Liver (tissue), 9 donors: ENCODE results near the gene TMIGD3. TPM values are rescaled to one million over a fixed set of nuclear protein-coding genes. Genes with fewer than 3 reads are reported as not detected.

Experiments used
- DNase-seq: peaks from one replicate; pipeline ENCODE4 v3.0.0-alpha.2; 2017; ENCODE audit warnings: low spot score
- H3K27ac ChIP-seq, 2 donors: one replicate each; pipeline ENCODE4 v1.7.0; 2013; ENCODE audit warnings: inconsistent platforms in 2 of 2, low read length in 2 of 2, control low read depth in 1 of 2, low read depth in 1 of 2, mild to moderate bottlenecking in 1 of 2
- H3K27me3 ChIP-seq, 4 donors: one replicate each; pipeline versions ENCODE4 v1.6.1 to v1.7.0; 2013; ENCODE audit warnings: low read length in 3 of 4, inconsistent platforms in 1 of 4, mild to moderate bottlenecking in 1 of 4, moderate library complexity in 1 of 4; ENCODE audit not compliant: control insufficient read depth in 4 of 4, insufficient read depth in 4 of 4
- H3K36me3 ChIP-seq, 4 donors: one replicate each; pipeline versions ENCODE4 v1.6.1 to v1.7.0; 2013; ENCODE audit warnings: low read length in 3 of 4, mild to moderate bottlenecking in 3 of 4, low read depth in 1 of 4, moderate library complexity in 1 of 4; ENCODE audit not compliant: control insufficient read depth in 4 of 4, insufficient read depth in 3 of 4
- H3K4me1 ChIP-seq, 4 donors: one replicate each; pipeline versions ENCODE4 v1.6.1 to v1.7.0; 2013; ENCODE audit warnings: low read length in 3 of 4, mild to moderate bottlenecking in 3 of 4, moderate library complexity in 1 of 4; ENCODE audit not compliant: control insufficient read depth in 4 of 4, insufficient read depth in 4 of 4
- H3K4me3 ChIP-seq, 3 donors: one replicate each; pipeline versions ENCODE4 v1.6.1 to v1.7.0; 2013; ENCODE audit warnings: low read length in 3 of 3, control low read depth in 1 of 3, low read depth in 1 of 3, mild to moderate bottlenecking in 1 of 3
- H3K9ac ChIP-seq, 2 donors: one replicate each; pipeline ENCODE4 v1.7.0; 2013; ENCODE audit warnings: low read length in 2 of 2, mild to moderate bottlenecking in 2 of 2, moderate library complexity in 2 of 2, control low read depth in 1 of 2, low read depth in 1 of 2
- H3K9me3 ChIP-seq, 4 donors: one replicate each; pipeline versions ENCODE4 v1.6.1 to v1.7.0; 2013; ENCODE audit warnings: low read length in 3 of 4; ENCODE audit not compliant: control insufficient read depth in 4 of 4
- ATF3 ChIP-seq: IDR thresholded peaks from 2 replicates; pipeline ENCODE4 v1.6.1; 2016; ENCODE audit warnings: antibody characterized with exemption
- CTCF ChIP-seq: fragments of 150-350 bp; IDR thresholded peaks from 2 replicates; pipeline ENCODE4 v1.5.1; 2017; ENCODE audit warnings: improper control_type of control experiment, low read depth, low read length; ENCODE audit not compliant: missing input control
- EGR1 ChIP-seq, 2 donors: IDR thresholded peaks; 2 replicates each; pipeline ENCODE4 v1.6.1; 2016 to 2018; ENCODE audit warnings: antibody characterized with exemption in 2 of 2, low read depth in 2 of 2
- FOXA2 ChIP-seq: IDR thresholded peaks from 2 replicates; pipeline ENCODE4 v1.6.1; 2016; ENCODE audit warnings: antibody characterized with exemption
- GABPA ChIP-seq, 2 donors: IDR thresholded peaks in 1 of 2; conservative IDR thresholded peaks in 1 of 2; 2 replicates each; pipeline ENCODE4 v1.6.1; 2016; ENCODE audit warnings: antibody characterized with exemption in 2 of 2, mild to moderate bottlenecking in 1 of 2, moderate library complexity in 1 of 2
- HNF4A ChIP-seq, 2 donors: conservative IDR thresholded peaks; 2 replicates each; pipeline ENCODE4 v1.6.1; 2016; ENCODE audit warnings: antibody characterized with exemption in 2 of 2, mild to moderate bottlenecking in 2 of 2
- HNF4G ChIP-seq: IDR thresholded peaks from 2 replicates; pipeline ENCODE4 v1.6.1; 2016; ENCODE audit warnings: antibody characterized with exemption
- JUND ChIP-seq, 2 donors: IDR thresholded peaks; 2 replicates each; pipeline ENCODE4 v1.6.1; 2016; ENCODE audit warnings: antibody characterized with exemption in 2 of 2
- MAX ChIP-seq: IDR thresholded peaks from 2 replicates; pipeline ENCODE4 v1.6.1; 2016; ENCODE audit warnings: antibody characterized with exemption
- NR2F2 ChIP-seq: IDR thresholded peaks from 2 replicates; pipeline ENCODE4 v1.6.1; 2016; ENCODE audit warnings: antibody characterized with exemption
- RAD21 ChIP-seq, 2 donors: IDR thresholded peaks; 2 replicates each; pipeline ENCODE4 v1.6.1; 2016; ENCODE audit warnings: antibody characterized with exemption in 2 of 2, mild to moderate bottlenecking in 2 of 2
- REST ChIP-seq: IDR thresholded peaks from 2 replicates; pipeline ENCODE4 v1.6.1; 2016; ENCODE audit warnings: antibody characterized with exemption, mild to moderate bottlenecking
- RXRA ChIP-seq, 2 donors: IDR thresholded peaks; 2 replicates each; pipeline ENCODE4 v1.6.1; 2017 to 2018; ENCODE audit warnings: antibody characterized with exemption in 2 of 2, mild to moderate bottlenecking in 1 of 2
- SP1 ChIP-seq: IDR thresholded peaks from 2 replicates; pipeline ENCODE4 v1.6.1; 2018; ENCODE audit warnings: antibody characterized with exemption, mild to moderate bottlenecking
- TAF1 ChIP-seq: conservative IDR thresholded peaks from 2 replicates; pipeline ENCODE4 v1.6.1; 2016; ENCODE audit warnings: antibody characterized with exemption, mild to moderate bottlenecking
- YY1 ChIP-seq: IDR thresholded peaks from 2 replicates; pipeline ENCODE4 v1.6.1; 2016; ENCODE audit warnings: antibody characterized with exemption, mild to moderate bottlenecking
- ZBTB33 ChIP-seq: IDR thresholded peaks from 2 replicates; pipeline ENCODE4 v1.6.1; 2016; ENCODE audit warnings: antibody characterized with exemption
- WGBS: extraction: QIAGEN DNeasy Blood & Tissue Kit; methylation state at CpG from one replicate; pipeline ENCODE4 v1.1.7; 2013; 5-methylcytosine and 5-hydroxymethylcytosine counted together
- polyA plus RNA-seq, 2 donors: library from polyadenylated mRNA; stranded (reverse) in 1 of 2; unstranded in 1 of 2; fragments of 200-250 nt in 1 of 2; fragments of >200 nt in 1 of 2; fragmentation: Nextera tagmentation in 1 of 2; extraction: Ambion mirVana in 1 of 2; gene quantifications; one replicate each; pipeline versions ENCODE4 v1.2.1 to v1.2.3, GENCODE V29; 2013 to 2015
- total RNA-seq, 2 donors: library from RNA; depleted of rRNA; stranded (reverse); fragments of >200 nt; gene quantifications; one replicate each; pipeline ENCODE4 v1.2.3, GENCODE V29; 2014
- donor health status: healthy.
- donor health status: healthy.
- donor health status: healthy.
- donor health status: healthy.
- donor health status: healthy.

The TMIGD3 gene
- total and polyA plus RNA-seq, 4 donors = 2.6 to 5.9 (median 4.6) TPM

GRCh38 chr1:111446546-111446945 is 56.9 kb downstream of the TMIGD3 start:
- TF ChIP-seq SP1 (no peak), TAF1 (no peak), CTCF (no peak), HNF4A (conservative IDR thresholded peaks at IDR 0.05) (no peak)
- Histone ChIP-seq H3K36me3 (peaks cover 7 to 32% (median 28%) of the 10 kb centered on the region in 4 donors), H3K9ac (no peak overlapping the region), H3K27ac (no peak overlapping the region), H3K9me3 (no peaks in the 10 kb centered on the region), H3K4me1 (peaks cover 2 to 30% (median 23%) of the 10 kb centered on the region in 4 donors), H3K4me3 (no peak overlapping the region), H3K27me3 (no peaks in the 10 kb centered on the region)
- no peak for DNase-seq
- WGBS = 74% methylated on average over 4 of the region's 4 CpGs

- Histone ChIP-seq H3K27me3 (no peaks in the 10 kb centered on the region), H3K9ac (no peak overlapping the region), H3K36me3 (peaks cover 8 to 46% (median 37%) of the 10 kb centered on the region in 4 donors), H3K27ac (no peak overlapping the region), H3K4me3 (no peak overlapping the region), H3K4me1 (peaks cover 0 to 15% (median 9%) of the 10 kb centered on the region in 4 donors), H3K9me3 (no peaks in the 10 kb centered on the region)
- no peak for DNase-seq
- TF ChIP-seq RAD21 (IDR thresholded peaks at IDR 0.05) (no peak), ZBTB33 (no peak), YY1 (no peak), HNF4G (no peak), ATF3 (no peak), GABPA (IDR thresholded peaks at IDR 0.05 in 1 of 2, conservative IDR thresholded peaks at IDR 0.05 in 1 of 2) (no peak), EGR1 (IDR thresholded peaks at IDR 0.05; ENCODE audit: low read depth in 2 of 2) (no peak), JUND (IDR thresholded peaks at IDR 0.05) (no peak), RXRA (IDR thresholded peaks at IDR 0.05) (no peak), HNF4A (conservative IDR thresholded peaks at IDR 0.05) (no peak), SP1 (no peak), TAF1 (no peak), NR2F2 (no peak), REST (no peak), MAX (no peak), CTCF (no peak), FOXA2 (no peak)
- WGBS = 79% methylated on average over 3 of the region's 3 CpGs
These were observed 59.4 kb downstream of the TMIGD3 start for GRCh38 chr1:111444031-111444430.
